ENCODE data around the gene RABGAP1L.

- no peak for TF ChIP-seq CTCF (IDR thresholded peaks at IDR 0.05; ENCODE audit: low read depth, low read length)
- no peak for TF ChIP-seq EZH2phosphoT487 (IDR thresholded peaks at IDR 0.05; ENCODE audit: low read depth)
These were observed 199.6 kb downstream of the RABGAP1L start for GRCh38 chr1:174358786-174359453.
